ENCODE measurements around the gene FBXO22.
A peak's percentile ranks its signal among the peaks of the same experiment; 100 is the strongest.
"Not testable (repeated sequence)": the region's sequence is repeated elsewhere in the genome, so short reads cannot be mapped to it uniquely, and the experiment has no call there.

FBXO22 gene

GRCh38 chr15:75903331-75904239 is at the start of gene FBXO22:
FBXO22 (plus strand) TSS chr15:75903878; CDS start chr15:75903964, 86 bp downstream.
- DNase-seq (ENCODE audit: low read depth), result peak; percentile 91

GRCh38 chr15:75857886-75858285 is 45.8 kb upstream of the FBXO22 start:
- DNase-seq (ENCODE audit: low read depth), result no peak

GRCh38 chr15:75861750-75862402 is 41.8 kb upstream of the FBXO22 start:
- no peak for DNase-seq (ENCODE audit: low read depth)

GRCh38 chr15:75862796-75863195 is 40.9 kb upstream of the FBXO22 start:
- no peak for DNase-seq (ENCODE audit: low read depth)

- DNase-seq (ENCODE audit: low read depth), result no peak
Measured at GRCh38 chr15:75864213-75865059, 39.2 kb upstream of the FBXO22 start.

- DNase-seq (ENCODE audit: low read depth), result not testable (repeated sequence)
Measured at GRCh38 chr15:75866045-75866444, 37.6 kb upstream of the FBXO22 start.

GRCh38 chr15:75866916-75867315 is 36.8 kb upstream of the FBXO22 start:
- DNase-seq (ENCODE audit: low read depth), result no peak

GRCh38 chr15:75867449-75867848 is 36.2 kb upstream of the FBXO22 start:
- DNase-seq (ENCODE audit: low read depth), result no peak

GRCh38 chr15:75868019-75868418 is 35.7 kb upstream of the FBXO22 start:
- no peak for DNase-seq (ENCODE audit: low read depth)

GRCh38 chr15:75869446-75869845 is 34.2 kb upstream of the FBXO22 start:
- no peak for DNase-seq (ENCODE audit: low read depth)

GRCh38 chr15:75871589-75871988 is 32.1 kb upstream of the FBXO22 start:
- not testable (repeated sequence) for DNase-seq (ENCODE audit: low read depth)

GRCh38 chr15:75872403-75872990 is 31.2 kb upstream of the FBXO22 start:
- no peak for DNase-seq (ENCODE audit: low read depth)

GRCh38 chr15:75884041-75884440 is 19.6 kb upstream of the FBXO22 start:
- no peak for DNase-seq (ENCODE audit: low read depth)

- no peak for DNase-seq (ENCODE audit: low read depth)
Measured at GRCh38 chr15:75887178-75887577, 16.5 kb upstream of the FBXO22 start.

GRCh38 chr15:75891895-75892294 is 11.8 kb upstream of the FBXO22 start:
- no peak for DNase-seq (ENCODE audit: low read depth)

- DNase-seq (ENCODE audit: low read depth), result no peak
Measured at GRCh38 chr15:75895731-75896130, 7.9 kb upstream of the FBXO22 start.

GRCh38 chr15:75900577-75900976 is 3.1 kb upstream of the FBXO22 start:
- DNase-seq (ENCODE audit: low read depth), result no peak

- DNase-seq (ENCODE audit: low read depth), result no peak
Measured at GRCh38 chr15:75902129-75902557, 1.5 kb upstream of the FBXO22 start.

- DNase-seq (ENCODE audit: low read depth), result no peak
Measured at GRCh38 chr15:75905231-75905630, 1.6 kb downstream of the FBXO22 start.

- DNase-seq (ENCODE audit: low read depth), result not testable (repeated sequence)
Measured at GRCh38 chr15:75910355-75910754, 6.7 kb downstream of the FBXO22 start.

GRCh38 chr15:75916978-75917377 is 13.3 kb downstream of the FBXO22 start:
- DNase-seq (ENCODE audit: low read depth), result no peak

- DNase-seq (ENCODE audit: low read depth), result no peak
Measured at GRCh38 chr15:75918135-75918534, 14.5 kb downstream of the FBXO22 start.

All from CMK (cell line).